ENCODE data around the gene AIG1.
"Not testable (repeated sequence)": the region's sequence is repeated elsewhere in the genome, so short reads cannot be mapped to it uniquely, and the experiment has no call there.

Gene AIG1

GRCh38 chr6:143168396-143168816 is 107.7 kb downstream of the AIG1 start:
- DNase-seq = not testable (repeated sequence)

- DNase-seq = no peak
Measured at GRCh38 chr6:143169440-143169839, 108.8 kb downstream of the AIG1 start.

GRCh38 chr6:143174516-143174915 is 113.8 kb downstream of the AIG1 start:
- DNase-seq = no peak

GRCh38 chr6:143174951-143175350 is 114.3 kb downstream of the AIG1 start:
- DNase-seq = no peak

GRCh38 chr6:143176090-143177021 is 115.7 kb downstream of the AIG1 start:
- DNase-seq = no peak

- no peak for DNase-seq
Measured at GRCh38 chr6:143177706-143178105, 117.0 kb downstream of the AIG1 start.

- DNase-seq = no peak
Measured at GRCh38 chr6:143179096-143179495, 118.4 kb downstream of the AIG1 start.

- no peak for DNase-seq
Measured at GRCh38 chr6:143179901-143180612, 119.4 kb downstream of the AIG1 start.

- no peak for DNase-seq
Measured at GRCh38 chr6:143180826-143181225, 120.1 kb downstream of the AIG1 start.

GRCh38 chr6:143183666-143184065 is 123.0 kb downstream of the AIG1 start:
- DNase-seq = no peak

- DNase-seq = no peak
Measured at GRCh38 chr6:143185288-143185687, 124.6 kb downstream of the AIG1 start.

- no peak for DNase-seq
Measured at GRCh38 chr6:143187238-143187923, 126.7 kb downstream of the AIG1 start.

GRCh38 chr6:143188292-143188691 is 127.6 kb downstream of the AIG1 start:
- no peak for DNase-seq

- no peak for DNase-seq
Measured at GRCh38 chr6:143191361-143191760, 130.7 kb downstream of the AIG1 start.

- no peak for DNase-seq
Measured at GRCh38 chr6:143192766-143193165, 132.1 kb downstream of the AIG1 start.

- no peak for DNase-seq
Measured at GRCh38 chr6:143193571-143194094, 132.9 kb downstream of the AIG1 start.

- DNase-seq = no peak
Measured at GRCh38 chr6:143194095-143194589, 133.5 kb downstream of the AIG1 start.

- DNase-seq = no peak
Measured at GRCh38 chr6:143195349-143195845, 134.7 kb downstream of the AIG1 start.

GRCh38 chr6:143196525-143197225 is 136.0 kb downstream of the AIG1 start:
- DNase-seq = no peak

GRCh38 chr6:143197377-143197776 is 136.7 kb downstream of the AIG1 start:
- DNase-seq = no peak

- no peak for DNase-seq
Measured at GRCh38 chr6:143198312-143198711, 137.6 kb downstream of the AIG1 start.

GRCh38 chr6:143199291-143199690 is 138.6 kb downstream of the AIG1 start:
- no peak for DNase-seq
